Naive thymus-derived CD8-positive, alpha-beta T cell (primary cell): Measurements from ENCODE around the gene CERS6. TPM values are rescaled to one million over a fixed set of nuclear protein-coding genes. Genes with fewer than 3 reads are reported as not detected.
A peak's percentile ranks its signal among the peaks of the same experiment; 100 is the strongest.

Source experiments
- ATAC-seq, 2 donors: fragments of 150-1000 bp; cut with Tn5 transposase in 1 of 2; sonication (Bioruptor Pico), chemical (Tn5 transposase) in 1 of 2; 1 replicate in 1 of 2; 2 replicates in 1 of 2; pipeline ENCODE4 v1.10.0; 2021; ENCODE audit warnings: mild to moderate bottlenecking in 2 of 2, moderate library complexity in 2 of 2
- POLR2A ChIA-PET: fragments of 350-600 bp; sonication (Branson Sonifier 250); formaldehyde crosslinking; loops from one replicate; lab custom pipeline; 2021; ENCODE audit warnings: antibody characterized with exemption; lab: Charles Lee
- DNase-seq, 10 donors: peaks; one replicate each; pipeline versions ENCODE4 v3.0.0 to v3.0.0-alpha.2; 2020 to 2022
- H3K27ac Mint-ChIP-seq, 10 donors: one replicate each; pipeline ENCODE4 v1.8.0; 2020 to 2022; ENCODE audit warnings: mild to moderate bottlenecking in 10 of 10, mixed read lengths in 10 of 10, moderate library complexity in 4 of 10, inconsistent platforms in 1 of 10
- H3K27me3 Mint-ChIP-seq, 5 donors: one replicate each; pipeline ENCODE4 v1.8.0; 2021 to 2022; ENCODE audit warnings: mixed read lengths in 5 of 5
- H3K36me3 Mint-ChIP-seq, 3 donors: one replicate each; pipeline ENCODE4 v1.8.0; 2020 to 2022; ENCODE audit warnings: mixed read lengths in 3 of 3, mild to moderate bottlenecking in 2 of 3, inconsistent platforms in 1 of 3
- H3K4me1 Mint-ChIP-seq, 4 donors: one replicate each; pipeline ENCODE4 v1.8.0; 2021 to 2022; ENCODE audit warnings: mixed read lengths in 4 of 4
- H3K4me3 Mint-ChIP-seq, 10 donors: one replicate each; pipeline ENCODE4 v1.8.0; 2020 to 2022; ENCODE audit warnings: mild to moderate bottlenecking in 10 of 10, mixed read lengths in 10 of 10, moderate library complexity in 6 of 10, inconsistent platforms in 1 of 10
- H3K9me3 Mint-ChIP-seq, 9 donors: one replicate each; pipeline ENCODE4 v1.8.0; 2020 to 2022; ENCODE audit warnings: mixed read lengths in 9 of 9, mild to moderate bottlenecking in 3 of 9, inconsistent platforms in 1 of 9, moderate library complexity in 1 of 9
- polyA plus RNA-seq, 3 donors: library from polyadenylated mRNA; unstranded; fragments of 300-500 nt; fragmentation: Illumina TruSeq; gene quantifications; one replicate each; pipeline ENCODE4 v1.2.3, GENCODE V29; 2021
- total RNA-seq, 8 experiments: library from RNA in 2 of 8; stranded (reverse) in 2 of 8; gene quantifications; one replicate each; pipeline ENCODE4 v1.2.3 and lab custom pipeline; 2021 to 2026

Gene CERS6
- total and polyA plus RNA-seq, 5 experiments from 2014 or later: 9.5 to 29.3 (median 17.4) TPM

DNA sequence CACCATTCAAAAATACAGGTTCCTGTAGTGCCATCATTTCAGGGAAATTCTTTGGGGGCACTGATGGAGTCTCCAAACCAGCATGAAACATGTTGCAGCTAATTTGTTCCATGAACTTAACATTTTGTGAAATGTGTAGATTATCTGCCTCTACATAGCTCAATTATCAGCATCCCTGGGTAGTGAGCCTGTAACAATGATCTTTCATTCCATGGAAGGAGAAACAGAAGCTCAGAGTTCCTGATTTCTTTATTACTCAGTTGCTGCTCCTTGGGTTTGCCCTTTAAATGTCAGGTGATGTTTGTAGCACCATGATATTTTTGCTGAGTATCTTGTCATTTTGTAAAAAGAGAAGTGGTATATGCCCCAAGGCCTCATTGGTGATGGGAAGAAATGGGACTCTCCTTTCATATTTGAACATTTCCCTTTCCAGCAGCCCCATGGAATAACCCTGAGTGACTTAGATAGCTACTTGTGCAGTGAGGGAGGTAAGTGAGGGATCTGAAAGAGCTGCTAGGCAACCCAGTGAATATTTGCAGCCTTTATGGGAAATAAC is 146.9 kb downstream of the CERS6 start:
- H3K27ac Mint-ChIP-seq: peak overlapping the region in 2 of 10 donors; percentile 40 to 62
- H3K4me1 Mint-ChIP-seq: peaks cover 23 to 60% (median 37%) of the 10 kb centered on the region in 4 donors
- H3K27me3 Mint-ChIP-seq: no peaks in the 10 kb centered on the region
- peaks cover 6 to 46% (median 28%) of the 10 kb centered on the region in 9 donors for H3K9me3 Mint-ChIP-seq
- ATAC-seq: no peak
- POLR2A ChIA-PET: no interaction called here
- DNase-seq: no peak
- peaks cover 9 to 37% (median 35%) of the 10 kb centered on the region in 3 donors for H3K36me3 Mint-ChIP-seq
- H3K4me3 Mint-ChIP-seq: no peak overlapping the region

- Mint-ChIP-seq H3K9me3 (peaks cover 6 to 46% (median 28%) of the 10 kb centered on the region in 9 donors), H3K4me3 (no peak overlapping the region), H3K27ac (peak overlapping the region in 1 of 10 donors; percentile 62), H3K4me1 (peaks cover 21 to 58% (median 35%) of the 10 kb centered on the region in 4 donors), H3K27me3 (no peaks in the 10 kb centered on the region), H3K36me3 (peaks cover 9 to 37% (median 35%) of the 10 kb centered on the region in 3 donors)
- DNase-seq (no peak), ATAC-seq (no peak)
- POLR2A ChIA-PET: no interaction called here
Measured at GRCh38 chr2:168603439-168603961, 147.4 kb downstream of the CERS6 start.

DNA sequence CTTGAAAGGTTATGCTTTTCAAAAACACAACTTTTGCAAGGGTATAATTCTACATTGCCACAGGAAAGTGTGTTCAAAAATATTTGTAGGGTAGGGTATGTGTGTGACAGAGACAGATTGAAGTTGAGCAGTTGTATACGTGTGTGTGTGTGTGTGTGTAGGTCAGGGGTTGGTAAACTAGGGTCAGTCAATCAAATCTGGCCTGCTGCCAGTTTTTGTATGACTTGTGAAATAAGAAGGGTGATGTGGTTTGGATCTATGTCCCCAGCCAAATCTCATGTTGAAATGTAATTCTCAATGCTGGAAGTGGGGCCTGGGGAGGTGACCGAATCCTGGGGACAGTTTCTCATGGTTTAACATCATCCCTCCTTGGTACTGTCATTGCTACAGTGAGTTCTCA is 148.2 kb downstream of the CERS6 start:
- Mint-ChIP-seq H3K4me3 (no peak overlapping the region), H3K36me3 (peaks cover 9 to 37% (median 35%) of the 10 kb centered on the region in 3 donors), H3K27ac (peak overlapping the region in 1 of 10 donors; percentile 47), H3K9me3 (peaks cover 6 to 46% (median 28%) of the 10 kb centered on the region in 9 donors), H3K27me3 (no peaks in the 10 kb centered on the region), H3K4me1 (peaks cover 21 to 58% (median 30%) of the 10 kb centered on the region in 4 donors)
- DNase-seq (no peak), ATAC-seq (no peak)
- POLR2A ChIA-PET: no interaction called here

DNA sequence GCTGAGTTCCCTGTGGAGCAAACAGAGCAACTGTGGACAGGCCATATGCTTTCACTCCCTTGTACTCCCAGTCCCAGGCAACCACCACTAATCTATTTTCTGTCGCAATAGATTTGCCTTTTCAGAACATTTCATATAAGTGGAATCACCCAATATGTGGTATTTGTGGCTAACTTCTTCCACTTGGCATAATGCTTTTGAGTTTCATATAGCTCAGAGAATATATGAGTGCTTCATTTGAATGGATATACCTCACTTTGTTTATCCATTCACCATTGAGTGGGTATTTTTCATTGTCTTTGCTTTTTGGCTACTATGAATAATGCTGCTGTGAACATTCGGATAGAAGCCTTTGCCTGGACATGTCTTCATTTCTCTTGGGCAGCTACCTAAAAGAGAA is 151.9 kb downstream of the CERS6 start:
- Mint-ChIP-seq H3K4me3 (no peak overlapping the region), H3K36me3 (peaks cover 7 to 38% (median 30%) of the 10 kb centered on the region in 3 donors), H3K9me3 (peaks cover 6 to 42% (median 28%) of the 10 kb centered on the region in 9 donors), H3K4me1 (peaks cover 20 to 48% (median 34%) of the 10 kb centered on the region in 4 donors), H3K27me3 (no peaks in the 10 kb centered on the region), H3K27ac (no peak overlapping the region)
- ATAC-seq (no peak), DNase-seq (no peak)
- POLR2A ChIA-PET: interaction anchor here (0.6 kb wide), 1 partner anchor 45 kb away, joined by 5 read pairs; no protein-coding TSS in a partner anchor

DNA sequence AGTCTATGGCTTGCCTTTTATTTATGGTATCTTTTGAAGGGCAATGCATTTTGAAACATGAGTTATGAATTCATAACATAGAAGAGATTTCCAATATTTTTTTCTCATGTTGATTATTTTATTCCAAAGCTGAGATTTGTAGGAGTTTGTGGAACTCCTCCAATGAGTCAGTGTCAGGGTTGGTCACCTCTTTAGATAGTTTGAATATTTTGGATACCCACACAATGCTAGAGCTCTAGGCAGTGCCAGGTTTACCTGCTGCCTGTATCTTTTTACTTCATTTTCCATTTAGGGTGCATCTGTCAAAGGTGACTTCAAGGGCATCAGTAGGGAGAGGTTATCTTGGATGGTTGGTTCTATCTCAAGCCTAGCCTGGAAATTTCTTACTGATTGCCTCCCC is 152.7 kb downstream of the CERS6 start:
- Mint-ChIP-seq H3K36me3 (peaks cover 11 to 41% (median 27%) of the 10 kb centered on the region in 3 donors), H3K4me1 (peaks cover 21 to 45% (median 38%) of the 10 kb centered on the region in 4 donors), H3K27ac (no peak overlapping the region), H3K9me3 (peaks cover 6 to 38% (median 25%) of the 10 kb centered on the region in 9 donors), H3K27me3 (no peaks in the 10 kb centered on the region), H3K4me3 (no peak overlapping the region)
- POLR2A ChIA-PET: interaction anchor here (0.6 kb wide), 1 partner anchor 44 kb away, joined by 5 read pairs; no protein-coding TSS in a partner anchor
- DNase-seq (no peak), ATAC-seq (no peak)

- Mint-ChIP-seq H3K4me3 (peak overlapping the region in 2 of 10 donors; percentile 3 to 7), H3K9me3 (peaks cover 0 to 16% (median 7%) of the 10 kb centered on the region in 9 donors), H3K27me3 (no peaks in the 10 kb centered on the region), H3K36me3 (peaks cover 10 to 22% (median 13%) of the 10 kb centered on the region in 3 donors), H3K4me1 (peaks cover 18 to 56% (median 42%) of the 10 kb centered on the region in 4 donors), H3K27ac (peak overlapping the region in 1 of 10 donors; percentile 15)
- POLR2A ChIA-PET: no interaction called here
- no peak for DNase-seq
- no peak for ATAC-seq
Measured at GRCh38 chr2:168611091-168611490, 155.0 kb downstream of the CERS6 start.

DNA sequence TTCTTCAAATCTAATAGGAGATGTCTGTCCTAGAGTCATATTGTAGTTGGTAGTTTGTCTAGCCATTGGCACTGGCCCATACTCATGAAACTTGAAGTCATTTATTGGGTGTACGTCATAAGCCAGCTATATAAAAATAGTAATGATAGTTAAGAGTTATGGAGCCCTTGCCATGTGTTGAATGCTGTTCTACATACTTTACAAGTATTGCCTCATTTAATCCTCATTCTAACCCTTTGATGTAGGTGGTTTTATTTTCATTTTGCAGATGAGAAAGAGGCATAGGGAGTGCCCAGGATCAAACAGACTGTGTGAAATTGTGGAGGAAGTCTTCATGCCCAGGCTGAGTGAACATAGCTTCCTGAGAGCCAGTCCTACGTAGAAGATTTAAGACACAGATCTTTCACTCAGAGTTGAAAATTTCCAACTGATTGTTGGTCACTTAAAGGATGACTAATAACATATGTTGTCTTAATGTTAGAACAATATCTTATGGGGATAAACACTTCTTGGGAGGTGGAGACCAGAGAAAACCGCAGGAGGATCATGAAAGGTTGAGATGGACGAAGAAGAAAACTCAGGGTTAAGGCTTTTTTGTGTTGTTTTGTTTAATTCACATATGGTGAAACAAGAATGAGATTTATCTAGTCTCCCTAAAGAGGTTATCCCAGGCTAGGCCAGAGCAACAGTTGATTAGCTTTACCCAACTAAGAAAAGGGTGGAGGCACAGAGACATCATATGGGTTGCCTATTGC is 156.0 kb downstream of the CERS6 start:
- DNase-seq (peak in 2 of 10 donors; percentile 9 to 28), ATAC-seq (peak; percentile 49 to 81)
- Mint-ChIP-seq H3K36me3 (peaks cover under 1 to 17% (median 9%) of the 10 kb centered on the region in 3 donors), H3K4me3 (peak overlapping the region in 9 of 10 donors; percentile 0 to 43 (median 15)), H3K27ac (peak overlapping the region in 7 of 10 donors; percentile 9 to 66 (median 26)), H3K27me3 (no peaks in the 10 kb centered on the region), H3K4me1 (peaks cover 16 to 56% (median 36%) of the 10 kb centered on the region in 4 donors), H3K9me3 (peaks cover 0 to 7% (median 0%) of the 10 kb centered on the region in 9 donors)
- POLR2A ChIA-PET: no interaction called here

GRCh38 chr2:168612719-168613118 is 156.6 kb downstream of the CERS6 start:
- Mint-ChIP-seq H3K36me3 (peaks cover 0 to 15% (median 9%) of the 10 kb centered on the region in 3 donors), H3K9me3 (peaks cover 0 to 3% (median 0%) of the 10 kb centered on the region in 9 donors), H3K27me3 (no peaks in the 10 kb centered on the region), H3K4me1 (peaks cover 17 to 52% (median 37%) of the 10 kb centered on the region in 4 donors), H3K27ac (peak overlapping the region in 3 of 10 donors; percentile 37 to 66 (median 52)), H3K4me3 (peak overlapping the region in 1 of 10 donors; percentile 12)
- POLR2A ChIA-PET: no interaction called here
- no peak for DNase-seq
- ATAC-seq: no peak

GRCh38 chr2:168613551-168613950 is 157.5 kb downstream of the CERS6 start:
- DNase-seq: no peak
- POLR2A ChIA-PET: no interaction called here
- peaks cover 0 to 3% (median 0%) of the 10 kb centered on the region in 9 donors for H3K9me3 Mint-ChIP-seq
- H3K36me3 Mint-ChIP-seq: peaks cover 0 to 15% (median 9%) of the 10 kb centered on the region in 3 donors
- H3K4me1 Mint-ChIP-seq: peaks cover 19 to 50% (median 35%) of the 10 kb centered on the region in 4 donors
- no peak for ATAC-seq
- no peaks in the 10 kb centered on the region for H3K27me3 Mint-ChIP-seq
- H3K4me3 Mint-ChIP-seq: no peak overlapping the region
- peak overlapping the region in 1 of 10 donors; percentile 29 for H3K27ac Mint-ChIP-seq

DNA sequence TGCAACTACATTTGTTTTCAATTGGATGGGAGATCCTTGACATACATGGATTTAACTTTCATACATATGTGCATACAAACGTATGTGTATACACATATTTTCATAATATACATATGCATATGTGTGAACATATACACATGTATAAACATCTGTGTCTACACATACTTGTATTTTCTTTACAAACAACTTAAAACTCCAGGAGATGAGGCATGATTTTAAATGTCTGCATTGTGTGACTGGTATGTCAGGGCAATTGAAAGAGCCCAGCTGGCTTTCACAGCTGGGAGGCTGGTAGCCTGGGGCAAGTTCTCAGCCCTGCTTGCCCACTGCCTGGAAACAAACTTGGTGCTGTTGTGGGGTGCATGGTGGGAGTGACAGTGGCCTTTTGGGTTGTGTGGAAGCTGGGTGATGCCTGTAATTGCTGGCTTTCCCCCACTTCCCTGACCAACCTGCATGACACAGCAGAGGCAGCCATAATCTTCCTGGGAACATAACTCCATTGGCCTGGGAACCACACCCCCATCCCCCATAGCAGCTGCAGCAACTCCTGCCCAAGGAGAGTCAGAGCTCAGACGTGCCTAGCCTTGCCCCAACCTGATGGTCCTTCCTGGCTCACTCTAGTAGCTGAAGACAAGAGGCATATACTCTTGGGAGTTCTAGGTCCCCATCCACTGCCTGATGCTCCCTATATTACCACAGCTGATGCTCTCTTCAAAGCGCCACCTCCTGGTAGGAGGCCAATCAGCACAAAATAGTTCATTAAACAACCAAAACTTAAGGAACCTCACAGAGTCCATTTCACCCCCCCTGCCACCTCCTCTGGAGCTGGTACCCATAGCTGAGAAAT is 158.3 kb downstream of the CERS6 start:
- Mint-ChIP-seq H3K4me1 (peaks cover 19 to 50% (median 36%) of the 10 kb centered on the region in 4 donors), H3K27me3 (no peaks in the 10 kb centered on the region), H3K27ac (no peak overlapping the region), H3K36me3 (peaks cover 0 to 14% (median 9%) of the 10 kb centered on the region in 3 donors), H3K4me3 (no peak overlapping the region), H3K9me3 (peaks cover 0 to 3% (median 0%) of the 10 kb centered on the region in 9 donors)
- DNase-seq (no peak), ATAC-seq (no peak)
- POLR2A ChIA-PET: no interaction called here

GRCh38 chr2:168620554-168620953 is 164.5 kb downstream of the CERS6 start:
- ATAC-seq (no peak), DNase-seq (no peak)
- no peak overlapping the region for H3K4me3 Mint-ChIP-seq
- peak overlapping the region in 1 of 10 donors; percentile 70 for H3K27ac Mint-ChIP-seq
- peaks cover 19 to 38% (median 31%) of the 10 kb centered on the region in 4 donors for H3K4me1 Mint-ChIP-seq
- H3K27me3 Mint-ChIP-seq: no peaks in the 10 kb centered on the region
- H3K36me3 Mint-ChIP-seq: no peaks in the 10 kb centered on the region
- POLR2A ChIA-PET: no interaction called here
- no peaks in the 10 kb centered on the region for H3K9me3 Mint-ChIP-seq

DNA sequence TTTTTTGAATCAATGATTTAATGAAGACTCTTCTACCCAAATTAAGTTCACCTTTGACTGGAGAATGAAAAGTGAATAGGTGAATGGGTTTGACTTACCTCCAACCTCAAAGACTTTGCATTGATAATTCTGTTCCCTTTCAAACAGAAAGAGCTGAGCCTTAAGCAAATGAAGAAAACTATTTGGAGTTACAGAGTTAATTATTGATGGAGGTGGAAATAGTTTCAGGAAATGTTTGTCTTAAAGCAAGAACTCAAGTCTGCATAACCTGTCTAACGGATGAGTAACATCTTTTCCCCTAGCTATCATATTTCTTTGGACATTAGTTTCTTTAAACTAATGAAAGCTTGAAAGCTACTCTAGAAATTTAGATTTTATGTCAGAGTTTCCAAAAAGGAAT is 166.5 kb downstream of the CERS6 start:
- no peaks in the 10 kb centered on the region for H3K27me3 Mint-ChIP-seq
- ATAC-seq (no peak), DNase-seq (no peak)
- POLR2A ChIA-PET: no interaction called here
- H3K9me3 Mint-ChIP-seq: no peaks in the 10 kb centered on the region
- H3K4me3 Mint-ChIP-seq: no peak overlapping the region
- H3K36me3 Mint-ChIP-seq: no peaks in the 10 kb centered on the region
- no peak overlapping the region for H3K27ac Mint-ChIP-seq
- peaks cover 28 to 48% (median 41%) of the 10 kb centered on the region in 4 donors for H3K4me1 Mint-ChIP-seq
